BLaER1 (cell line): ENCODE data around the gene NFIA.
"Not testable (repeated sequence)": the region's sequence is repeated elsewhere in the genome, so short reads cannot be mapped to it uniquely, and the experiment has no call there.

Source experiments
- H3K27ac ChIP-seq: shearing (Covaris generic); formaldehyde crosslinking; 2 replicates; pipeline ENCODE4 v1.8.1; 2022
- H3K27me3 ChIP-seq: shearing (Covaris generic); formaldehyde crosslinking; 2 replicates; pipeline ENCODE4 v1.8.1; 2022
- H3K36me3 ChIP-seq: shearing (Covaris generic); formaldehyde crosslinking; 2 replicates; pipeline ENCODE4 v1.8.1; 2022
- H3K4me1 ChIP-seq: shearing (Covaris generic); formaldehyde crosslinking; 2 replicates; pipeline ENCODE4 v1.8.1; 2022
- H3K4me2 ChIP-seq: shearing (Covaris generic); formaldehyde crosslinking; 2 replicates; pipeline ENCODE4 v1.8.1; 2022
- H3K4me3 ChIP-seq: shearing (Covaris generic); formaldehyde crosslinking; 2 replicates; pipeline ENCODE4 v1.8.1; 2022
- H3K9ac ChIP-seq: shearing (Covaris generic); formaldehyde crosslinking; 2 replicates; pipeline ENCODE4 v1.8.1; 2022
- H3K9me3 ChIP-seq: shearing (Covaris generic); formaldehyde crosslinking; 2 replicates; pipeline ENCODE4 v1.8.1; 2022
- H4K20me1 ChIP-seq: shearing (Covaris generic); formaldehyde crosslinking; 2 replicates; pipeline ENCODE4 v1.8.1; 2022
- Cebpa-rat ChIP-seq: shearing (Covaris generic); IDR thresholded peaks from 2 replicates; pipeline ENCODE4 v1.8.1; 2022

NFIA gene

DNA sequence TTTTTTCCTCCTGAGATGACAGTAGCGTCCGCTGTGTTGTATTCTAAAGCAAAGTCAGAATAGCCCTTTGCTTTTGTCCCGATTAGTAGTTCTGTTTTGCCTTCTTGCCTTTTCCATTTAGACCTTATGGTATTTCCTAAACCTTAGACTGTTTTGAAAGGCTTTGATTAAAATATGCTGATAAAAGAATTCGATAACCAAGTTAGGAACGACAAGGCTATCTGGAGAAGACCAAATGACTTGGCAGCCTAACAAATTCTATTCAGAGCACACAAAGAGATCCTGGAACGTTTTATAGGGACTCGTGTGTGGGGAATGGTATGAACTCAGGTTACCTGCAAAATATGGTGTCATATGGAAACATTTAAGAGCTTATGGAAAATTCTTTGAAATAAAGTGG is 42.9 kb downstream of the NFIA start:
- no peaks in the 10 kb centered on the region for H3K27me3 ChIP-seq
- no peaks in the 10 kb centered on the region for H4K20me1 ChIP-seq
- no peaks in the 10 kb centered on the region for H3K36me3 ChIP-seq
- H3K4me1 ChIP-seq: no peaks in the 10 kb centered on the region
- no peak overlapping the region for H3K4me3 ChIP-seq
- no peak overlapping the region for H3K4me2 ChIP-seq
- no peaks in the 10 kb centered on the region for H3K9me3 ChIP-seq
- no peak for TF ChIP-seq Cebpa-rat
- H3K27ac ChIP-seq: no peak overlapping the region
- H3K9ac ChIP-seq: no peak overlapping the region

DNA sequence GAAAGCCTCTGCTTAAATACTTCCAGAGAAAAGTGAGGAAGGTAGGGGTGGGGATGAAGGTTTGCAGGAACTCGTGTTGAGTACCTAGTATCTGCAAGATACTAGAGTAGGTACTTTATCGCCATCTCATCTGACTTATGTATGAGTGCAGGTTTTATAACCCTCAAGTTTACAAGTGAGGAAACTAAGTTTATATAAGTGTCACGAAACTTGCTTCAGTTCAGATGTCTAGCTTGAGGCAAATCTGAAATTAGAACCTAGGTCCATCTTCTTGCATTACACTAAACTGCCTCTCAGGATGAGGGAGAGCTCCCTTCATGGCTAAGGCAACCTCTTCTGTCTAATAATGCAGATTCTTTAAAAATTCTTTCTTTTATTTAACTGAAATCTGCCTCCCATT is 43.5 kb downstream of the NFIA start:
- no peaks in the 10 kb centered on the region for H3K4me1 ChIP-seq

DNA sequence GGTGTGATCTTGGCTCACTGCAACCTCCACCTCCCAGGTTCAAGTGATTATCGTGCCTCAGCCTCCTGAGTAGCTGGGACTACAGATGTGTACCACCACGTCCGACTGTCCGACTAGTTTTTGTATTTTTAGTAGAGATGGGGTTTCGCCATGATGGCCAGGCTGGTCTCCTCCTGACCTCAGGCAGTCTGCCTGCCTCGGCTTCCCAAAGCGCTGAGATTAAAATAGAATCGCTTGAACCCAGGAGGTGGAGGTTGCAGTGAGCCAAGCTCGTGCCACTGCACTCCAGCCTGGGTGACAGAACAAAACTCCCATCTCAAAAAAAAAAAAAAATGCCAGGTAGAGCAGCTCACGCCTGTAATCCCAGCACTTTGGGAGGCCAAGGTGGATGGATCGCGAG is 44.5 kb downstream of the NFIA start:
- H3K4me3 ChIP-seq, H3K36me3 ChIP-seq, H4K20me1 ChIP-seq, H3K27me3 ChIP-seq, H3K27ac ChIP-seq, H3K4me1 ChIP-seq, H3K9ac ChIP-seq, H3K4me2 ChIP-seq, H3K9me3 ChIP-seq: not testable (repeated sequence)

More for the DNA sequence above, 43.5 kb downstream of the NFIA start:
- H3K27ac ChIP-seq: no peak overlapping the region
- no peak overlapping the region for H3K4me2 ChIP-seq
- no peaks in the 10 kb centered on the region for H3K9me3 ChIP-seq
- H3K27me3 ChIP-seq: no peaks in the 10 kb centered on the region
- no peak overlapping the region for H3K9ac ChIP-seq
- H4K20me1 ChIP-seq: no peaks in the 10 kb centered on the region
- TF ChIP-seq Cebpa-rat: no peak
- H3K36me3 ChIP-seq: no peaks in the 10 kb centered on the region
- no peak overlapping the region for H3K4me3 ChIP-seq

DNA sequence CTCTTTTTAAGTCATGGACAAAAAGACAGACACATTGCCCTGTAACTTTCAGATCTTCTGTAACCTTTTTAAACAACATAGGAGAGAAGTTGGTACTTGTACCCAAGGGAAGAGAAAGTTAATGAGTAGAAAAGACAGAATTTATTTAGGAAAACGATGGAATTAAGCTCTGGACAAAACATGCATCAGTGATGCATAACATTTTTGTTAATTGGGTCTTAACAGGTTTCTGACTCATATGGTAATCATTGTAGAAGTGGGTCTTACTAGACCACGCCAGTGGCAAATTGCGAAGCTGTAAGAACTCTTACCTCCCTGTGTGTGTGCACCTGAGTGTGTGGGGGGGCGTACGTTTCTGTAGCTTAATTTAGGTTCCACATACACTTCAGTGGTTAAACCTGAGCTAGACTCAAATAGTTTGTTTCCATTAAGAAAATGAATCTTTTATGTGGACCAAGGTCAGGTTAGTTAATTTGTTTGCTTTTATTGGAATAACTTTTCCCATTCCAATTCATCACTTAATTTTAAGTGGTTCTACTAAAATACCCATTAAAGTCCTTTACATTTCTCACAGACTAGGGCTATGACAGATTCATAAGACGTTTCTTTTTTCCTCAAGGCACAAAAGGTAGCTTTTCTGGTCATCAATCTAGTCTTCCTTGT is 48.1 kb downstream of the NFIA start:
- Histone ChIP-seq H3K27ac (no peak overlapping the region), H3K9ac (no peak overlapping the region), H3K27me3 (no peaks in the 10 kb centered on the region), H3K4me3 (no peak overlapping the region), H3K36me3 (no peaks in the 10 kb centered on the region), H4K20me1 (no peaks in the 10 kb centered on the region), H3K9me3 (no peaks in the 10 kb centered on the region), H3K4me1 (0 out of 2 replicates have a peak, but pooled peaks cover 6% of the 10 kb centered on the region), H3K4me2 (no peak overlapping the region)
- no peak for TF ChIP-seq Cebpa-rat

DNA sequence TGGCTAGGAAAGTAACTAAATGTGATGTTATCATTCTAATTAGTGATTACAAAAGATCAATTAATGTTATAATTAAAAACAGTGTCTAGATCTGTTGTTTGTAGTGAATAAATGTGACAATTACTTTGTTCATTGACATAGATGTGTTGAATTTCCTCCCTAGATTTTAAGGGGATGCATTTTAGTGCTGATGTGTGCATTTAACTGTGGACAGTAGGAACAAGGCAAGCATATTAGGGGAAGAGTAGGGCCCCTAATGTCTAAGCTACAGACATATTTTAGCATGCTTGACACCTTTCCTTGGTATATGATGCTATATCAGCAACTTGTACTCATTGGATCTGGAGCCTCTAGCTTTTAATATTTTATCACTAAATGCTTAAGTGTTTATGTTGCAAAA is 48.9 kb downstream of the NFIA start:
- Histone ChIP-seq H3K36me3 (no peaks in the 10 kb centered on the region), H3K9ac (no peak overlapping the region), H3K4me2 (no peak overlapping the region), H3K27me3 (no peaks in the 10 kb centered on the region), H3K4me3 (no peak overlapping the region), H3K9me3 (no peaks in the 10 kb centered on the region), H3K4me1 (0 out of 2 replicates have a peak, but pooled peaks cover 7% of the 10 kb centered on the region), H4K20me1 (no peaks in the 10 kb centered on the region), H3K27ac (no peak overlapping the region)
- TF ChIP-seq Cebpa-rat: no peak

DNA sequence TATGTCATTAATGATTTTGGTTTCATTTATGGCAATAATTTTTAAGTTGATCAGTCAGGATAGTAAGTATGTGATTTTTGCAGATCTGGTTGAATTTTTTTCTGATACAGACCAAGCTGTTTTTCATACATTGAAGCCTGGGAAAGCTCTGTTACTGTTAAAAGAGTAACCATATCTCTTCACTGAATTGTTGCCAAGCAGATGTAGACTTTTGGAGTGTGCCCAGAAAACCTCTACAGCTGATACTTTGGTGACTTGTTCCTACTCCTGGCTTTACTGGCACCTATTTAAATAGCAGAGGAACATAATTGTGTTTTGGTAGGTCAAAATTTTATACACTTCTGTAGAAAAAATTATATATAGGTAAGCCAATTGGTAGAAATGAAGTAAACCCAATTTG is 49.4 kb downstream of the NFIA start:
- Histone ChIP-seq H3K36me3 (no peaks in the 10 kb centered on the region), H3K4me1 (0 out of 2 replicates have a peak, but pooled peaks cover 7% of the 10 kb centered on the region), H3K9me3 (no peaks in the 10 kb centered on the region), H3K27ac (no peak overlapping the region), H3K9ac (no peak overlapping the region), H4K20me1 (no peaks in the 10 kb centered on the region), H3K27me3 (no peaks in the 10 kb centered on the region), H3K4me3 (no peak overlapping the region), H3K4me2 (no peak overlapping the region)
- no peak for TF ChIP-seq Cebpa-rat

DNA sequence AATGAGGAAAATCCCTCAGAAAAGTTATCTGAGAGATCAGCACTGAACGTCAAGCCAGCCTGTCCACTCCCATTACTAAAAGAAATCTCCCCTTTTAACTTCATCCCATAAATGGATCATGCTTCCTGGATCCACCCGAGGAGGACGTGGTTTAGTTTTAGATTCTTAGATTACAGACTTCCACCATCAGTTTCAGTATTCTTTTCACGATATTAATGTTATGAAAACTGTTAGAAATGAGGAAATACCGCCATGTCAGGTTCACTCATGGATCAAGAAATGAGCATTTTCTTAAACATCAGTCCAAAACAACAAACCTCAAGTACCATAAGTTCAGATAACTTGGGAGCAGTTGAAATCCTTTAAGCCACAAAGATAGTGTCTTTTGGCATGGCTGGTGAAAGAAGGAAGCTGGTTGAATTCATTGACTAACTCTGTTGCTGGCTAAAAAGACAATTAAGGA is 49.8 kb downstream of the NFIA start:
- TF ChIP-seq Cebpa-rat: no peak
- no peak overlapping the region for H3K27ac ChIP-seq
- no peaks in the 10 kb centered on the region for H3K27me3 ChIP-seq
- no peaks in the 10 kb centered on the region for H4K20me1 ChIP-seq
- H3K4me2 ChIP-seq: no peak overlapping the region
- no peaks in the 10 kb centered on the region for H3K9me3 ChIP-seq
- no peaks in the 10 kb centered on the region for H3K36me3 ChIP-seq
- no peak overlapping the region for H3K4me3 ChIP-seq
- no peak overlapping the region for H3K9ac ChIP-seq
- H3K4me1 ChIP-seq: 0 out of 2 replicates have a peak, but pooled peaks cover 7% of the 10 kb centered on the region

DNA sequence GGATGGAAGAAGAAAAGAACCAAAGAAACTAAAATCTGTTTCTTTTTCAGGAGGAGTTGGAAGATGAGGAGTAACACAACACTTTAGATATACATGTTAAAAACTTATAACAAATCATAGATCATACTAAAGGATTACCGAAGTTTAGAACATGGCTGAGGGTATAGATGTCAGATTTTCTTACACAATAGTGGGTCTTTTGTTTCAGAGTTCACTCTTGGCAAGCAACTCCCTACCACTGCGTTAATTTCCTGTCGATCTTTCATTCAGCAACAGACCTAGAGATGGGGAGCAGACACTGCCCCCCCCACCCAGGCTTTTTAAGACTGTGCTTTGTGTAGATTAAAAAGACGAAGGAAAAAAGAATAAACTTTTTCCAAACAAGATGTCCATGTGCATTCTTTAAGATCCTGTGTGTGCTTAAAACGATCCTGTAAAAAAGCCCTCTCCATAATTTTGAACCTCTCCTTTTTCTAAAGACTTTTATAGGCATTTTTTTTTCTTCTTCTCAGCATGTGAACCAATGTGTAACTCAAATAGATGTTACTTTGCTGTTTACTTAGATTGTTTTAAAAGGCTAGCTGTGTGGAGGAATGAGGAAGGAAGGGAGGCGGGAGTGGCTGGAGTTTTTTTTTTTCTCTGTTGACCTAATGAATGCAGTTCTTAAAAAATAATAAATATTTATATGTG is 50.4 kb downstream of the NFIA start:
- H3K4me1 ChIP-seq: 0 out of 2 replicates have a peak, but pooled peaks cover 7% of the 10 kb centered on the region
- H3K9ac ChIP-seq: no peak overlapping the region
- no peak overlapping the region for H3K27ac ChIP-seq
- no peak overlapping the region for H3K4me3 ChIP-seq
- no peaks in the 10 kb centered on the region for H4K20me1 ChIP-seq
- H3K36me3 ChIP-seq: no peaks in the 10 kb centered on the region
- no peaks in the 10 kb centered on the region for H3K27me3 ChIP-seq
- no peak overlapping the region for H3K4me2 ChIP-seq
- TF ChIP-seq Cebpa-rat: no peak
- H3K9me3 ChIP-seq: no peaks in the 10 kb centered on the region

DNA sequence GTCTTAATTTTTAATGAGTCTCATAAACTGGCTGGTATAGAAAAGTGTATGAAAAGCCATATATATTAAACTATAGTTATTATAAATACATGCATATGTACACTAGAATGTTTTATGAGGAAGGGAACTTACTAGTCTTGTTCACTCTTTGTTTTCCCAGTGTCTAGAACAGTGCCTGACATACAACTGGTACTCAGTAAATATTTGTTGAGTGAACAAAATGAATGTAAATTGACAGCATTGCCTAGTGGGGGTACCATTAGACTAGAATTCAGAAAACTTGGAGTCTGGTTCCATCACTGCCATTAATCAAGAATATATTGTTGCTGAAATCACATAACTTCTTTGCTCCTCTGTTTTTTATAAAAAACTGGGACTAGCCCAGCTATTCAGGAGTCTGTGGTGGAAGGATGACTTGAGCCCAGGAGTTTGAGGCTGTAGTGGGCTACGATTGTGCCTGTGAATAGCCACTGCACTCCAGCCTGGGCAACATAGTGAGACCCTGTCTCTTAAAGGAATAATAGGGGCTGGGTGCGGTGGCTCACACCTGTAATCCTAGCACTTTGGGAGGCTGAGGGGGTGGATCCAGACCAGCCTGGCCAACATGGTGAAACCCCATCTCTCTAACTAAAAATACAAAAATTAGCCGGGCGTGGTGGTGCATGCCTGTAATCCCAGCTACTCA is 51.1 kb downstream of the NFIA start:
- Histone ChIP-seq H3K4me2 (no peak overlapping the region), H3K4me1 (0 out of 2 replicates have a peak, but pooled peaks cover 7% of the 10 kb centered on the region), H3K27ac (no peak overlapping the region)

DNA sequence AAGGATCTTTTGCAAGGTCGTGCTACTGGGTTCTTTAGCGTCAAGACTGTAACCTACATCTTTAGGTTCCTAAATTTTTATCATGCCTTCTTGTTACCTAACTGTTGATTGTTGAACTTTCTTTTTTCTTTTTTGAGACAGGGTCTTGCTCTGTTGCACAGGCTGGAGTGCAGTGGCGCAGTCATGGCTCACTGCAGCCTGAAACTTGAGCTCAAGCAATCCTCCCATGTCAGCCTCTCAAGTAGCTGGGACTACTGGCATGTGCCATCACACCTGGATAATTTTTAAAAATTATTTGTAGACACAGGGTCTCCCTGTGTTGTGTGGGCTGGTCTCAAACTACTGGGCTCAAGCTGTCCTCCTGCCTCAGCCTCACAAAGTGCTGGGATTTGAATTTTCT is 52.9 kb downstream of the NFIA start:
- Histone ChIP-seq H3K4me1 (0 out of 2 replicates have a peak, but pooled peaks cover 7% of the 10 kb centered on the region), H3K9ac (no peak overlapping the region), H3K27me3 (no peaks in the 10 kb centered on the region), H3K9me3 (no peaks in the 10 kb centered on the region), H3K36me3 (no peaks in the 10 kb centered on the region), H4K20me1 (no peaks in the 10 kb centered on the region), H3K4me3 (no peak overlapping the region), H3K27ac (no peak overlapping the region), H3K4me2 (peak overlapping the region; percentile 12; the same call in 1 of the 2 replicates)
- no peak for TF ChIP-seq Cebpa-rat

More for the DNA sequence above, 51.1 kb downstream of the NFIA start:
- no peak for TF ChIP-seq Cebpa-rat
- no peaks in the 10 kb centered on the region for H3K9me3 ChIP-seq
- H3K9ac ChIP-seq: no peak overlapping the region
- H4K20me1 ChIP-seq: no peaks in the 10 kb centered on the region
- no peaks in the 10 kb centered on the region for H3K27me3 ChIP-seq
- no peak overlapping the region for H3K4me3 ChIP-seq
- no peaks in the 10 kb centered on the region for H3K36me3 ChIP-seq
